SIG-M5 treated with dmso at 0.1 percent for 504 hours (cell line): ENCODE data around the gene SPARC.
A peak's percentile ranks its signal among the peaks of the same experiment; 100 is the strongest.
"Not testable (repeated sequence)": the region's sequence is repeated elsewhere in the genome, so short reads cannot be mapped to it uniquely, and the experiment has no call there.

Experiments
- DNase-seq: peaks from one replicate; lab custom pipeline; 2025; ENCODE audit not compliant: unreplicated experiment; lab: John Stamatoyannopoulos, UW

SPARC gene, protein sequence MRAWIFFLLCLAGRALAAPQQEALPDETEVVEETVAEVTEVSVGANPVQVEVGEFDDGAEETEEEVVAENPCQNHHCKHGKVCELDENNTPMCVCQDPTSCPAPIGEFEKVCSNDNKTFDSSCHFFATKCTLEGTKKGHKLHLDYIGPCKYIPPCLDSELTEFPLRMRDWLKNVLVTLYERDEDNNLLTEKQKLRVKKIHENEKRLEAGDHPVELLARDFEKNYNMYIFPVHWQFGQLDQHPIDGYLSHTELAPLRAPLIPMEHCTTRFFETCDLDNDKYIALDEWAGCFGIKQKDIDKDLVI

DNA sequence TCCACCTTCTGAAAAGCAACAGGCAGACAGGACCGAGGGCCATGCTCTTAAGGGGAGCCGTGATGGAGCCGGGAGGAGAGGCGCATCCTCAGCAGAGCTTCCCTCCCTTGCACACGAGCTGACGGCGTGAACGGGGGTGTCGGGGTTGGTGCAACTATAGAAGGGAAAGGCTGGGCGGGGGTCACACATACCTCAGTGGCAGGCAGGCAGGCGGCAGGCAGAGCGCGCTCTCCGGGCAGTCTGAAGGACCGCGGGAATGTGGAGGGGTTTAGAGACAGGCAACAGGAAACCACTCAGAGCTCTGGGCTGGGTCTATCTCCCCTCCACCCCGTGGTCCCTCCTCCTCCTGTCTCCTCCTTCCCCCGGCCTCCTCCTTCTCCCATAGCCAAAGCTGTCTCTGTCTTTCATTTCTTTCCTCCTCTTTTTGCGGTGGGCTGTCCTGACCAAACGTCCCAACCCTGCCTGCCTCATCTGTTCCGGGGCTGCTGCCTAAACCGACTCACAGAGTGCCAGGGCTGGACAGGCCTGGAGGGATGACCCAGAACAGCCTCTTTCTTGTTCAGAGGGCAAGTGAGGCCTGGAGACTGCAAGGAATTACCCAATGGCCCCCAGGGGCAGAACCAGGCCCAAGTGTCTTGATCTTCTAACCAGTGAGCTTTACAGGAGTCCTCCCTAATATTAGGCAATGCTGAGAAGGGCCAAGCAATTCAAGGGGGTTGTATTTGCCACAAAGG lies at the start of gene SPARC:
TSS of gene SPARC (minus strand) at position 242 of the 734 bp plus-strand sequence. CDS start 10,727 bp downstream, outside the sequence.
- no peak for DNase-seq

DNA sequence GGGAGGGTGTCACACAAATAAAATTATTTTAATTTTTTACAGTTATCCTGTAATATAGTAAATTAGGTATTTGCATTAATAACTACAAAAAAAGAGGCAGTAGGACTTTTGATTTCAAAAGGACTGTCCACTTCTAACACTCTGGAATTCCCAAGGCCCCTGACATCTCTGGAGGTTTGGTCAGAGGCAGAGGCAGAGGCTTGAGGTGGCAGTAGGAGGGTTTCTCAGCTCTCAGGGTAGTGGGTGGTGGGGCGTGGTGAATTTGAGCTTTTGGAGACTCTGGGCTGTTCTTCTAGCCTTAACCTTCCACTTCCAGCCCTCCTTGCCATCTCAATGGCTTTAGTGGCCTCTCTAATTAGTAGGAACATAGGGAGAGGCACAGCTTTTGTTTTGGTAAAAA lies 48.9 kb upstream of the SPARC start:
- DNase-seq = no peak

DNA sequence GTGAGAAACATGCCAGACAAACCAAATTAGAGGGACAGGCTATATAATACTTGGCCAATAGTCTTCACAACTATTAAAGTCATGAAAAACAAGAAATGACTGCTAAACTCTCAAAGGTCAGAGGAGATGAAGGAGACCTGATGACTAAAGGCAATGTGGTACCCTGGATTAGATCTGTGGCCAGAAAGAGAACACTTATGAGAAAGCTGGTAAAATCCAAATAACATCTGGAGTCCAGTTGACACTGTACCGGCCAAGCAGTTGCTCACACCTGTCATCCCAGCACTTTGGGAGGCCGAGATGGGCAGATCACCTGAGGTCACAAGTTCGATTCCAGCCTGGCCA lies 47.3 kb upstream of the SPARC start:
- DNase-seq = no peak

DNA sequence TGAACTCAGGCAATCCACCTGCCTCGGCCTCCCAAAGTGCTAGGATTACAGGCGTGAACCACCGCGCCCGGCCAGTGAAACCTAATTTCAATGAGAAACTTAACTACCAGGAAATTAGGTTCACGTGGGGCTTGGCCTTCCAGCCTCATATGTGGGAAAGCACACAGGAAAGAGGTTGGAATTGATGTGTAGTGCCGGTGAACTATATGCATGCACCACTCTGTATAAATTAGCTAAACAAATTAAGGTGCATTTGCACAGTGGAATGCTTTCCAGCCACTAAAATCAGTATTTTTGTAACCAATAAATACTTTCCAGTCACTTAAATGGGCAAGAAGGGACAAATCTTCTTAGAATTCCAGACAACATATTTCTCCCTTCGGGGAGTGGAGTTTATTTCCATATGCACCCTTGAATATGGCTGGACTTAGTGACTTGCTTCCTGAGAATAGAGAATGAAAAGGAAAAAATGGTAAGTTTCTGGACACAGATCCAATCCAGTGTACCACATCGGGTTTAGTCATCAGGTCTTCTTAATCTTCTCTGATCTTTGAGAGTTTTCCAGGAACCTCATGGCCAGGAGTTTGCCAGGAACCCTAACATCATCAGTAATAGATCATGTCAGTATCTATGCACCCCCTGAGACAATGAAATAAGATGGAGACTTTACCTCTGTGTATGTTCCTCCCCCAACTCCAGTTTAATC lies 46.8 kb upstream of the SPARC start:
- no peak for DNase-seq

DNA sequence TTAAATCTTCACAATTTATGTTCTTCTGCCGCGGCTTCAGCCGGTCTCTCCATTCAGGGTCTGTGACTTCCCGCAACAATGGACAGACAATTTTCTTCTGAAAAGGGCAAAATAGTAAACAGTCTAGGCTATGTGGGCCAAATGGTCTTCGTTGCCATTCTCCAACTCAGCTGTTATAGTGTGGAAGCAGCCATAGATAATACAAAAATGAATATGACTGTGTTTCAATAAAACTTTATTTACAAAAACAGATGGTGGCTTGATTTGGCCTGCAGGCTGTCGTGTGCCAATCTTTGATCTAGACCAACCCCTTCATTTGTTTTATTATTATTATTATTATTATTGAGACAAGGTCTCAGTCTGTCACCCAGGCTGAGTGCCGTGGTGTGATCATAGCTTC lies 43.7 kb upstream of the SPARC start:
- no peak for DNase-seq

DNA sequence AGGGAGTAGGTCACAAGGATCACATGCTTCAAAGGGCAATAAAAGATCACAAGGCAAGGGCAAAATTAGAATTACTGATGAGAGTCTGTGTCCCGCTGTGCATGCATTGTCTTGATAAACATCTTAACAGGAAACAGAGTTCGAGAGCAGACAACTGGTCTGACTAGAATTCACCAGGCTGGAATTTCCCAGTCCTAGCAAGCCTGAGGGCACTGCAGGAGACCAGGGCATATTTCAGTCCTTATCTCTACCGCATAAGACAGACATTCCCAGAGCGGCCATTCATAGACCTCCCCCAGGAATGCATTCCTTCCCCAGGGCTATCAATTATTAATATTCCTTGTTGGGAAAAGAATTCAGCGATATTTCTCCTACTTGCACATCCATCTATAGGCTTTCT lies 42.9 kb upstream of the SPARC start:
- DNase-seq = not testable (repeated sequence)

DNA sequence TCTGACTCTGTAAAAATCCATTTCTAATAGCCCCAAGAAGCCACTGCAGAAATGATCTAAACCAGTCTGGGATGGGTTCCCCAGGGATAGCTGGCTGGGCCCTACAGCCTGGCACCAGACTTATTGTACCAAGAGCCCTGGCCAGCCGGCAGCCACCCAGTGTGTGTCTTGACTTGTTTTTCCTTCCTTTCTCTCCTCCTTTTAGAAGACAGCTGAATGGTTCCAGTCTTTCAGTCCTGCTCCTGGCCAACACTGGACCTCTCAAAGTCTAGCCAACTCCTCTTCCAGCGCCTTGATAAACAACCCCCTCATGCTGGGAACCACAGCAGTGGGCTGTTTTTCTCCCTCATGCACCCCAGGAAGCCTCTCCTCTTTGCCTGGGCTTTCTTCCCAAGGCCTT lies 37.6 kb upstream of the SPARC start:
- DNase-seq = no peak

DNA sequence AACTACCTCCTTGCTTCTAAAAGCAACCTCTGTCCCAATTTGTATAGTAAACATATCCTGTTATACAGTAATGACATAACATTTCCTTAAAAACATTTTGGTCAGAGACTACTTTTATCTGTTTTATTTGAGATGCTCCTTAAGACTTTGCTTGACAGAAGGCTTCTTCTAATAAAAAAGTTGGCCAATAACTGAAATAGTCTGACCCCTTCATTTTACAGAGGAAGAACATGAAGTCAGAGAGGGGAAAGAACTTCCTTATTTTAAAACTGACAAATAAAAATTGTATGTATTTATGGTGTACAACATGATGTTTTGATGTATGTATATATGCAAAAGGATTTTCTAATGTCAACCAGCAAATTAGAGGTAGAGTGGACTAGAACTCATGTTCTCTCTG lies 35.8 kb upstream of the SPARC start:
- DNase-seq = peak; percentile 45

DNA sequence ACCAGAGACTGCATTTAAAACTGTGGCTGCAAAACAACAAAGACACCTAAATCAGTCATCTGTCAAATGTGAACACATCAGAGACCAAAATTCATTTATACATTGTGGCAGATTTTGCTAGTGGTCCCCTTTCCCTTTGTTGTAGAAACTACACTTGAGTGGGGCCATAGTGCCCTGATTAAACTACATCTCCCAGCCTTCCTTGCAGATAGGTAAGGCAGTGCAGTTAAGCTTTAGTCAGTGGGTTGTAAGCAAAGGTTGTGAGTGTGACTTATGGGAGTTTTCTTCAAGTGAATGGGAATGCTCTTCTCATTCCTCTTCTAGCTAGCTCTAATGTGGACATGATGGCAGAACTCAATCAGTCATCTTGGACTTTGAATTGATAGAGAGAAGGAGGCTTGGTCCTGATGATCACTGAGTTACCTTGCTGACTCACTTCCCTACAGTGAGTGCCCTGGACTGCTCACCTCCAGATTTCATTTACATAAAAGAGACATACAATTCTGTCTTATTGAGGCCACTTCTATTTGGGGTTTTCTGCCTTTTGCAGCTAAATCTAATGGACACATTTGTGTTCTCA lies 35.2 kb upstream of the SPARC start:
- no peak for DNase-seq

DNA sequence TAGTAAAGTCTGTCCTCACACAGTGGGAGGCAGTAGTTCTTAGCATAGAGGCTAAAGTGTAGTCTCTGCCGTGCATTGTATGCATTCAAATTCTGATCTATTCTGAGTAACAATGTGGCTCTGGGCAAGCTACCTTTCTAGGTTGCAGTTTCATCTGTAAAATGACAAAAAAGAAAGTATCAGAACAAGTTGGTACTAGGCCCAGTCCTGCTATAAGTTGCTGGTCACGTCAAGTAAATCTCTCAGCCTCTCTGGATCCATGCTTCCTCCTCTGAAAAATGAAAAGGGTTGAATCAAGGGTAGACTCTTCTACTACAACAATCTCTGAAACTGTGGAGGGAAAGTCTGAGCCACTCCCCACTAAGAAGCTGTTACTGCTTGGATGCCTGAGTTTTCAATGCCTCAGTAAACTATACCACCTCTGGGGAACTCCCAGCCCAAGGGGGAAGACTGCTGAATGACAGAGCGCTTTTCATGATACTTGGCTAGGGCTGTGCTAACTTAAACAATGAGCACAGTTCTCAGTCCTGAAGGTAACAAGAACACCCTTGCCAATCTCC lies 34.5 kb upstream of the SPARC start:
- no peak for DNase-seq

DNA sequence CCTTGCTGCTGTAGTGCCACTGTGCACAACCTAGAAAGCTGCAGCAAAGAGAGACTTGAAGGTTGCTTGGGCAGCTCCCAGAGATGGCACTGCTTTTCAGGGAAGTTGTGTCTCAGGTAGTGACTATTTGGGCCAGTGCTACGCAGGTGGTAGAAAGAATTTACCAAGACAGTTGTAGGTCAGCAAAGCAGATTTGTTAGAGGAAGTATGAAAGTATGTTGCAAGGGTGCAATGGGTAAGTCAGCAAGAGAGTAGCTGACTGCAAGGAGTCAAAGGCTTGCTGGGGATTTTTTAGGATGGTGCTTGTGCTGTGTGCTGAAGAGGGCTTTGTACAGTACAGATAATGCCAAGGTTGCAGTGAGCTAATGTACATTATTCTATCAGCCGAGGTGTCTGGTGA lies 33.5 kb upstream of the SPARC start:
- DNase-seq = peak; percentile 53

DNA sequence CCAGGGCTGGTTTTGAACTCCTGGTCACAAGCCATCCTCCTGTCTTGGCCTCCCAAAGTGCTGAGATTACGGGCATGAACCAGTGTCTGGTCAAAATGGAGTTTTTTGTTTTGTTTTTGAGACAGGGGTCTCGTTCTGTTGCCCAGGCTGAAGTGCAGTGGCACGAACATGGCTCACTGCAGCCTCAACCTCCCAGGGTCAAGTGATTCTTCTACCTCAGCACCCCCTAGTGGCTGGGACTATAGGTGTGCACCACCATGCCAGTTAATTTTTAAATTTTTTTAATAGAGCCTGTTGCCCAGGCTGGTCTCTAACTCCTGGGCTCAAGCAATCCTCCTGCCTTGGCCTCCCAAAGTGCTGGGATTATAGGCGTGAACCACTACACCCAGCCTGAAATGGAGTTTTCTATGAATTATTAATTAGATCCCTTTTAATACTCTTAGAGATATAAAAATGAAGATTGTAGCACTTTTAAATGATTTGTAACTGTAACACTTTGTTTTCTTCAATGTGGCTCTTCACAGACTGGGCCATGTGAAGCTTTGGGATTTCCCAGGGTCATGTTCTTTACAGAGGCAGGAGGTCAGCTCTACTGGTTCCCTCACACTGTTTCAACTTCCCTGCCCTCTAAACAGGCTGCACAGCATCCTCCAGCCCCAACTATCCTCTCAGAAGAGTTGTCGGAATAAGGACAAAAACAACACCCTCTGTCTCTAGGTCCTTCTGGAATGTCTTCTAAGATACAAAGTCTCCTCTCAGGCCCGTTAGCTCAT lies 32.7 kb upstream of the SPARC start:
- peak; percentile 17 for DNase-seq

DNA sequence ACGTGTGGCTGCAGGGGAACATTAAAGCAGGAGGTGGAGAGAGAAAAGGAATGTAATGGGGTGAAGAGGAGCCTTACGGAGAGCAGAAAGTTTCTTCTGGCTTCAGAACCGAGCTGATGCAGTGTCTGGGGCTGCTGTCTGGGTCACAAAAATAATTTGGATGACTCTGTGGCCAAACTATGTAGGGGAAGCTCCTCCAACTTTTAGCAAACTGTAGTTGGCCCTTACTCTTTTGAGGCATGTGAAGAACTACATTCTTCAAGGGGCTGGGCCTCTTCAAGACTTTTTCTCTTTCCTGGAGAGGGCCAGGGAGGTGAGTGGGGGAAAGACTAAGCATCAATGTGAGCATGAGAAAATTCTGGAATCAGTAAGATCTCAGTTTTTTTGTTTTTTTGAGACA lies 31.9 kb upstream of the SPARC start:
- no peak for DNase-seq

DNA sequence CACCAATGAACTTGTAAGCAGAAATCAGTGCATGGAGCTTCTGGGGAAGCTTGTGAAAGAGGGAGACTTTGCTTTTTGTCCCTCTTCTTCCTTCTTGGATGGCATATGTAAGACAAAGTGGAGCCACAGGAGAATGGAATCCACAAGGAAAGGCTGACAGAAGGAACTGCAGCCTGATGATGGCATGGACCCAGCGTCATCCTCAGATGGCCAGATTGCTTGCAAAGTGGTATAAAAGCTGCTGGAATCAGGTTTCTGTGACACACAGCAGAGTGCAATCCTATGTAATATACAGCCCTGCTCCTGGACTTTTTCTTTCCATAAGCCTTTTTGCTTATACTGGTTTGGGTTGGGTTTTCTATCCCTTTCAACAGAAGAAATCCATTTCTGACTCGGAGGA lies 31.4 kb upstream of the SPARC start:
- no peak for DNase-seq

DNA sequence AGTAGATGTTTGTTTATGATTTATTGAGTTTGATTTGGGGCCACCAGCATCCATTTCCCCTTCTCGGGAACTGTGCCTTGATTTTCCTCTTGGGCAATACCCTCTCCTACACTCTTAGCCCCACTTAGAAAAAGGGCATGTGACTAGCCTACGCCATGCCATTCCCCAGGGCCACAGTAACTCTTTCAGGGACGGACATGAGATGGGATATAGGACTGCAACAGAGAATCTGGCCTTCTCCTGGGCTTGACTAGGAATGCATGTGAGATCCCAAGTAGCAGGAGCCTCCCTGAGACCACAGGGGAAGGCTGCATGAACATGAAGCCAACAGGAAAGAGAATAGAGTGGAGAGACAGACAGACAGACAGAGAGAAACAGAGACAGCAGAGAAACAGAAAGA lies 30.7 kb upstream of the SPARC start:
- no peak for DNase-seq

DNA sequence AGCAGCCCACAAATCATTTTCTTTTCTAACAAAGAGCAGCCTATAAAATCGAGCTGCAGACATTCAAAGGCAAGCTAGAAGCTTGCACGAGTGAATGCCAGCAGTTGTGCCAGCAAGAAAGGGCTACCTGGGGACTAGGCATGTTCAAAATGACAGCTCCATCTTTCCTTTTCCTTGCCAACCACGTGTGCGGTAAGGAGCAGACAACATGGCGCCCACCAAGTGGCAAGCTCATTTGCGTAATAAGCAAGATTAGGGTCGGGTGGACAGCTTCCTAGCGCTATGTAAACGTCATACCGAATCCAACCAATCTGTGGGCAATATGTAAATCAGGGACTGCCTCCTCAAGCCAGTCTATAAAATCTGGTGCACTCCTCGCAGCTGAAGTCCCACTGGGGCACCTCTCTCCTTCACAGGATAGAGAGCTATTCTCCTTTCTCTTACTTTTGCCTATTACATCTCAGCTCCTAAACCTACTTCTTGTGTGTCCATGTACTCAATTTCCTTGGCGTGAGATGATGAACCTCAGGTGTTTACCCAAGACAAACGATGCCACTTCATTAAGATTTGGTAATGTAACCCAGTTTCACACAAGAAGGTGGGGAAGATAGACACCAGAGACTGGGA lies 22.5 kb upstream of the SPARC start:
- no peak for DNase-seq

DNA sequence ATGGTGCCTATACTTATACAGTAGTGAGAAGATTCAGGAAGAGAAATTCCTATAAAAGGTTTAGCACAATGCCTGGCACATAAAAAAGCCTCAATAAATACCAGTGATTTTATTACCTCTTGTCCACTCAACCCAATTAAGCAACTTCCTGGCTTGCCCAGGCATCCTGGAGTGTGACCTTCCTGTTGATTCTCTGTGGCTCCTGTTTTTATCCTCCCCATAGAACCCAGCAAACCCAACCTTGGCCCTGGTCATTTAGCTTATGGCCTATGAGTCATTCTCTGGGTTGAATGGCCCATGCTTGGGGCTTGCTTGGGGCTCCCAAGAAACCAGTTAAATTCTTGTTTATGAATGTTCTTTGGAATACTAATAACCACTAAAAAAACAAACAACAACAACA lies 21.4 kb upstream of the SPARC start:
- no peak for DNase-seq

DNA sequence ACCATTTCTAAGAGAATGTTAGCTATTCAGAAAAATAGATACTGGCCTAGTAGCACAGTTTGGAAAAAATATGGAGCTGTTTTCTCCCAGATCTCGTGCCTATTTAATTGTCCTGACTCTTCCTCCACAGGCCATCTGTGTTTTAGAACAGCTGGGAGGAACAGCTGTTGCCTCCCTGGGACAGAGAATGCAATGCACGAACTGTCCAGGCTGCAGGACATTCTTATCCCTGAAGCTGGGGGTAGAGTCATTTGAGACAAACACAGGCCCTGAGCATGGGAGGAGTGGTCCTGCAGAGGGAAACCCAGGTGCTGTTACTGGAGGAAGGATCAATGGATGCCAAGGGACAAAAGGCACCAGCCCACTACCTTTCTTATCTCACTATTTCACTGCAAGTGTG lies 20.9 kb upstream of the SPARC start:
- DNase-seq = no peak

DNA sequence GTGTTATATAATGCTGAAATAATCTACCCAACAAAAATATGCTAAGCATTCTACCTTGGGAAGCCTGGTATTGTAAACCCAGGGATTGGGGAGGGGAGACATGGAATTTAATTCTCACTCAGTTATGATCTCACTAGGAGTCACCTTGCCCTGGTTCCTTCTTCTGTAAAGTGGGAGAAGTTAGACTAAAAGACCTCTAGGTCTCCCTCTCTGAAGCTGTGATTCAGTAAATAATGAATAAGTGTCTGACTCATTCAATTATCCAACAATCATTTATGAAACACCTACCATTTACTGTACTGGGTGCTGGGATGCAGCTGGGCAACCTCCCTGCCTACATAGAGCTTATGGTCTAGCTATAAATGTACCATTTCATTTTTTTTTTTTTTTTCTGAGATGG lies 20.2 kb upstream of the SPARC start:
- no peak for DNase-seq

DNA sequence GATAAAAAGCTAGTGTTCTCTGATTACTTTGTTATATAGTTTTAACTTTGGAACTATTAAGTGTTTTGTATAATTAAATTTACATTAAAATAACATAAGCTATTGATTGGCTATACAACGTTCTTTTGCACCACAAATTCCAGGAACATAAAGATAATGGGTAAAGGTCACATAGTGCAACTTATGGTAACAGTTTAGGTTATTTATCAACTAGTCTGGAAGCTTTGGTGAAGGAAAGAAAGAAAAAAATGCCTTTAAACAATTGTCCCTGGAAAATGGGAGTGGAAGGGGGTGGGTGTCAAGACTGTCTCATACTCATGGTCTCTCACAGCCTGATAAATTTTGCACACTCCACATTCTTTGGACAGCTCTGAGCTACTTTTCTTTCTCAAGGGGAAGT lies 17.1 kb upstream of the SPARC start:
- no peak for DNase-seq
